Ishikawa (cell line): Measurements from ENCODE around the gene LCE3A.

Source experiments
- CEBPB ChIP-seq: IDR thresholded peaks from 2 replicates; pipeline ENCODE4 v1.6.1; 2012
- CREB1 ChIP-seq: IDR thresholded peaks from 2 replicates; pipeline ENCODE4 v1.6.1; 2012; ENCODE audit warnings: low read depth
- EGR1 ChIP-seq: IDR thresholded peaks from 2 replicates; pipeline ENCODE4 v1.6.1; 2012
- EP300 ChIP-seq: IDR thresholded peaks from 2 replicates; pipeline ENCODE4 v1.6.1; 2012; ENCODE audit warnings: borderline replicate concordance
- FOXM1 ChIP-seq: IDR thresholded peaks from 2 replicates; pipeline ENCODE4 v1.6.1; 2012; ENCODE audit warnings: low read depth, borderline replicate concordance
- MAX ChIP-seq: IDR thresholded peaks from 2 replicates; pipeline ENCODE4 v1.6.1; 2012
- NFIC ChIP-seq: IDR thresholded peaks from 2 replicates; pipeline ENCODE4 v1.6.1; 2012
- RAD21 ChIP-seq: IDR thresholded peaks from 2 replicates; pipeline ENCODE4 v1.6.1; 2012; ENCODE audit warnings: low read depth
- REST ChIP-seq: IDR thresholded peaks from 2 replicates; pipeline ENCODE4 v1.6.1; 2012; ENCODE audit warnings: low read depth, mild to moderate bottlenecking
- TAF1 ChIP-seq: IDR thresholded peaks from 2 replicates; pipeline ENCODE4 v1.6.1; 2012; ENCODE audit warnings: low read depth, mild to moderate bottlenecking
- TCF12 ChIP-seq: IDR thresholded peaks from 2 replicates; pipeline ENCODE4 v1.6.1; 2012; ENCODE audit warnings: low read depth
- TEAD4 ChIP-seq: IDR thresholded peaks from 2 replicates; pipeline ENCODE4 v1.6.1; 2012
- USF1 ChIP-seq: IDR thresholded peaks from 2 replicates; pipeline ENCODE4 v1.6.1; 2012
- YY1 ChIP-seq: IDR thresholded peaks from 2 replicates; pipeline ENCODE4 v1.6.1; 2012; ENCODE audit warnings: low read depth
- ZBTB7A ChIP-seq: IDR thresholded peaks from 2 replicates; pipeline ENCODE4 v1.6.1; 2012; ENCODE audit warnings: low read depth

Gene LCE3A

GRCh38 chr1:152640351-152640750 is 17.4 kb upstream of the LCE3A start:
- TF ChIP-seq CEBPB (no peak), RAD21 (no peak), EP300 (no peak), MAX (no peak), EGR1 (no peak), CREB1 (no peak), TAF1 (no peak), NFIC (no peak), ZBTB7A (no peak), TCF12 (no peak), USF1 (no peak), YY1 (no peak), REST (no peak), FOXM1 (no peak), TEAD4 (no peak)

- no peak for TF ChIP-seq EP300
- no peak for TF ChIP-seq YY1
- TF ChIP-seq FOXM1, result no peak
- TF ChIP-seq REST, result no peak
- no peak for TF ChIP-seq NFIC
- no peak for TF ChIP-seq TEAD4
- no peak for TF ChIP-seq USF1
- no peak for TF ChIP-seq ZBTB7A
- TF ChIP-seq MAX, result no peak
- no peak for TF ChIP-seq CEBPB
- TF ChIP-seq CREB1, result no peak
These were observed 7.7 kb upstream of the LCE3A start for GRCh38 chr1:152630596-152630995.

- TF ChIP-seq TEAD4 (no peak), NFIC (no peak), CREB1 (no peak), USF1 (no peak), FOXM1 (no peak), MAX (no peak), CEBPB (no peak), TCF12 (no peak), TAF1 (no peak)
These were observed 3.8 kb upstream of the LCE3A start for GRCh38 chr1:152626744-152627143.

- TF ChIP-seq TCF12 (no peak), REST (no peak), MAX (no peak), EP300 (no peak), RAD21 (no peak), YY1 (no peak)
These were observed 421 bp upstream of the LCE3A start for GRCh38 chr1:152623203-152623844.
